GM21515 (cell line): ENCODE results near the gene AJAP1.
"Not testable (repeated sequence)": the region's sequence is repeated elsewhere in the genome, so short reads cannot be mapped to it uniquely, and the experiment has no call there.

ENCODE experiments used
- ATAC-seq: cut with Tn5 transposase; IDR thresholded peaks from one replicate; pipeline ENCODE4 v1.9.1; 2021; ENCODE audit not compliant: unreplicated experiment

The AJAP1 gene

GRCh38 chr1:4653796-4654725, at the start of gene AJAP1:
Gene AJAP1 (plus strand): TSS chr1:4654609. CDS start chr1:4655426, 817 bp downstream.
- ATAC-seq = no peak

- ATAC-seq = no peak
Observed at GRCh38 chr1:4605158-4605557, 49.3 kb upstream of the AJAP1 start.

GRCh38 chr1:4611563-4612341, 42.7 kb upstream of the AJAP1 start:
- no peak for ATAC-seq

- ATAC-seq = no peak
Observed at GRCh38 chr1:4612991-4613390, 41.4 kb upstream of the AJAP1 start.

GRCh38 chr1:4613606-4614370, 40.6 kb upstream of the AJAP1 start:
- ATAC-seq = no peak

- no peak for ATAC-seq
Observed at GRCh38 chr1:4614371-4615137, 39.9 kb upstream of the AJAP1 start.

- ATAC-seq = no peak
Observed at GRCh38 chr1:4615138-4615470, 39.3 kb upstream of the AJAP1 start.

GRCh38 chr1:4615501-4615900, 38.9 kb upstream of the AJAP1 start:
- ATAC-seq = no peak

- ATAC-seq = no peak
Observed at GRCh38 chr1:4616831-4617465, 37.5 kb upstream of the AJAP1 start.

- ATAC-seq = no peak
Observed at GRCh38 chr1:4617506-4617905, 36.9 kb upstream of the AJAP1 start.

GRCh38 chr1:4618827-4619226, 35.6 kb upstream of the AJAP1 start:
- ATAC-seq = not testable (repeated sequence)

- ATAC-seq = no peak
Observed at GRCh38 chr1:4621646-4622045, 32.8 kb upstream of the AJAP1 start.

- no peak for ATAC-seq
Observed at GRCh38 chr1:4622821-4623220, 31.6 kb upstream of the AJAP1 start.

- no peak for ATAC-seq
Observed at GRCh38 chr1:4624141-4624715, 30.2 kb upstream of the AJAP1 start.

GRCh38 chr1:4624801-4625200, 29.6 kb upstream of the AJAP1 start:
- ATAC-seq = no peak

GRCh38 chr1:4626061-4626460, 28.3 kb upstream of the AJAP1 start:
- no peak for ATAC-seq

- no peak for ATAC-seq
Observed at GRCh38 chr1:4626560-4627319, 27.7 kb upstream of the AJAP1 start.

GRCh38 chr1:4627353-4627752, 27.1 kb upstream of the AJAP1 start:
- ATAC-seq = no peak

GRCh38 chr1:4628992-4629391, 25.4 kb upstream of the AJAP1 start:
- no peak for ATAC-seq
